OCI-LY3 (cell line): ENCODE data around the gene MYH10.

Experiments used
- H2AFZ ChIP-seq: fragments of 200-600, 300-600 bp; shearing (Covaris generic); 2 replicates; pipeline ENCODE4 v1.6.0; 2014; ENCODE audit warnings: antibody characterized with exemption, low read depth, low read length
- H3K27ac ChIP-seq: fragments of 200-600, 300-600 bp; sonication (generic); 2 replicates; pipeline ENCODE4 v1.5.1; 2014; ENCODE audit warnings: mild to moderate bottlenecking, low read length, moderate library complexity, mixed read lengths
- H3K27me3 ChIP-seq: fragments of 200-600, 300-600 bp; sonication (generic); 2 replicates; pipeline ENCODE4 v1.6.1; 2014; ENCODE audit warnings: low read depth, low read length, mixed read lengths
- H3K36me3 ChIP-seq: fragments of 200-600, 300-600 bp; sonication (generic); replicated peaks from 2 replicates; pipeline ENCODE3; 2014; ENCODE audit warnings: low read depth, low read length, mixed read lengths
- H3K4me1 ChIP-seq: fragments of 300-600, 200-600 bp; sonication (generic); 2 replicates; pipeline ENCODE4 v1.6.1; 2014; ENCODE audit warnings: low read length, mixed read lengths
- H3K4me2 ChIP-seq: fragments of 200-600, 300-600 bp; sonication (generic); 2 replicates; pipeline ENCODE4 v1.6.1; 2014; ENCODE audit warnings: low read length, mixed read lengths
- H3K4me3 ChIP-seq: fragments of 300-600, 200-600 bp; sonication (generic); 2 replicates; pipeline ENCODE4 v1.5.1; 2014; ENCODE audit warnings: antibody characterized with exemption, mild to moderate bottlenecking, low read length, moderate library complexity
- H3K79me2 ChIP-seq: fragments of 300-600, 200-600 bp; shearing (Covaris generic); 2 replicates; pipeline ENCODE4 v1.6.1; 2014; ENCODE audit warnings: mild to moderate bottlenecking, low read length, mixed read lengths
- H3K9ac ChIP-seq: fragments of 300-600, 200-600 bp; shearing (Covaris generic); 2 replicates; pipeline ENCODE4 v1.6.0; 2014; ENCODE audit warnings: mild to moderate bottlenecking, low read length, moderate library complexity
- H3K9me3 ChIP-seq: fragments of 200-600, 300-600 bp; shearing (Covaris generic); 2 replicates; pipeline ENCODE4 v1.6.1; 2014; ENCODE audit warnings: low read length, mixed read lengths; ENCODE audit not compliant: insufficient read depth
- H4K20me1 ChIP-seq: fragments of 200-600, 300-600 bp; sonication (generic); 2 replicates; pipeline ENCODE4 v1.6.1; 2016; ENCODE audit warnings: low read length, mixed read lengths; ENCODE audit not compliant: insufficient read depth
- EZH2phosphoT487 ChIP-seq: fragments of 200-600 bp; shearing (Covaris generic); IDR thresholded peaks from 2 replicates; pipeline ENCODE4 v1.6.1; 2018; ENCODE audit warnings: antibody characterized with exemption, mixed run types, low read depth
- TF ChIP-seq, protein P1 (sequence below): fragments of 200-600, 300-600 bp; sonication (generic); IDR thresholded peaks from 2 replicates; pipeline ENCODE4 v1.5.1; 2014; ENCODE audit warnings: antibody characterized with exemption, low read length, low read depth

The MYH10 gene

DNA sequence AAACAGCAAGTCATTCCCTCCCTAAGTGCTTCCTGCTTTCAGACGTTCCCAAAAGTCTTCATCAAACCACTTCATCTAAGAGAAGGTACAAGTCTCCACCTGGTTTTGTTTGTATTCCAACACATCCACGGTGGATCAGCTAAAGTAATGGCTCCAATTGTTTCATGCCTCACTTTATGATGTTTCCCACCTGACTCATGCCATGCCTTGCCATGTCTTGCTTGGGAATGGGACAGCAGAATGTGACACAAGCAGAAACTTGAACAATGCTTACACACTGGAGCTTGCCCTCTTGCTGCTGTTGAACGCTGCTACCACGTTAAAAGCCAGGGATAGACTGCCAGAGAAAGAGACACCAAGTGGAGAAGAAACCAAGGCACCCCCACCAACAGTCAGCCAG, 43.8 kb downstream of the MYH10 start:
- Histone ChIP-seq H3K4me2 (no peak overlapping the region), H3K36me3 (no peaks in the 10 kb centered on the region), H3K9me3 (no peaks in the 10 kb centered on the region), H3K9ac (no peak overlapping the region), H2AFZ (no peak overlapping the region), H3K79me2 (no peaks in the 10 kb centered on the region), H4K20me1 (no peaks in the 10 kb centered on the region), H3K4me3 (no peak overlapping the region), H3K4me1 (peaks cover 12% of the 10 kb centered on the region), H3K27me3 (no peaks in the 10 kb centered on the region), H3K27ac (no peak overlapping the region)
- TF ChIP-seq EZH2phosphoT487 = no peak
- TF ChIP-seq, protein P1, sequence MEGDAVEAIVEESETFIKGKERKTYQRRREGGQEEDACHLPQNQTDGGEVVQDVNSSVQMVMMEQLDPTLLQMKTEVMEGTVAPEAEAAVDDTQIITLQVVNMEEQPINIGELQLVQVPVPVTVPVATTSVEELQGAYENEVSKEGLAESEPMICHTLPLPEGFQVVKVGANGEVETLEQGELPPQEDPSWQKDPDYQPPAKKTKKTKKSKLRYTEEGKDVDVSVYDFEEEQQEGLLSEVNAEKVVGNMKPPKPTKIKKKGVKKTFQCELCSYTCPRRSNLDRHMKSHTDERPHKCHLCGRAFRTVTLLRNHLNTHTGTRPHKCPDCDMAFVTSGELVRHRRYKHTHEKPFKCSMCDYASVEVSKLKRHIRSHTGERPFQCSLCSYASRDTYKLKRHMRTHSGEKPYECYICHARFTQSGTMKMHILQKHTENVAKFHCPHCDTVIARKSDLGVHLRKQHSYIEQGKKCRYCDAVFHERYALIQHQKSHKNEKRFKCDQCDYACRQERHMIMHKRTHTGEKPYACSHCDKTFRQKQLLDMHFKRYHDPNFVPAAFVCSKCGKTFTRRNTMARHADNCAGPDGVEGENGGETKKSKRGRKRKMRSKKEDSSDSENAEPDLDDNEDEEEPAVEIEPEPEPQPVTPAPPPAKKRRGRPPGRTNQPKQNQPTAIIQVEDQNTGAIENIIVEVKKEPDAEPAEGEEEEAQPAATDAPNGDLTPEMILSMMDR = no peak

- no peak overlapping the region for H3K27ac ChIP-seq
- H3K4me3 ChIP-seq = no peak overlapping the region
- no peak overlapping the region for H3K4me2 ChIP-seq
- H3K36me3 ChIP-seq = no peaks in the 10 kb centered on the region
- TF ChIP-seq, protein P1 = no peak
- no peak for TF ChIP-seq EZH2phosphoT487
- no peaks in the 10 kb centered on the region for H3K27me3 ChIP-seq
- H4K20me1 ChIP-seq = no peaks in the 10 kb centered on the region
- H2AFZ ChIP-seq = no peak overlapping the region
- H3K9ac ChIP-seq = no peak overlapping the region
- H3K4me1 ChIP-seq = peaks cover 21% of the 10 kb centered on the region
- H3K9me3 ChIP-seq = no peaks in the 10 kb centered on the region
- H3K79me2 ChIP-seq = no peaks in the 10 kb centered on the region
These were observed 44.6 kb downstream of the MYH10 start for GRCh38 chr17:8585911-8586310.

GRCh38 chr17:8583954-8584353, 46.6 kb downstream of the MYH10 start:
- Histone ChIP-seq H3K79me2 (no peaks in the 10 kb centered on the region), H3K27ac (no peak overlapping the region), H3K4me1 (peaks cover 22% of the 10 kb centered on the region), H4K20me1 (no peaks in the 10 kb centered on the region), H3K9ac (no peak overlapping the region), H3K27me3 (no peaks in the 10 kb centered on the region), H3K4me3 (no peak overlapping the region), H3K4me2 (no peak overlapping the region), H3K36me3 (no peaks in the 10 kb centered on the region), H3K9me3 (no peaks in the 10 kb centered on the region), H2AFZ (no peak overlapping the region)
- TF ChIP-seq EZH2phosphoT487 = no peak
- TF ChIP-seq, protein P1 = no peak

GRCh38 chr17:8580952-8581658, 49.4 kb downstream of the MYH10 start:
- Histone ChIP-seq H3K9ac (no peak overlapping the region), H3K36me3 (no peaks in the 10 kb centered on the region), H3K27me3 (no peaks in the 10 kb centered on the region), H2AFZ (no peak overlapping the region), H3K9me3 (no peaks in the 10 kb centered on the region), H3K4me1 (peaks cover 31% of the 10 kb centered on the region), H3K4me3 (no peak overlapping the region), H3K27ac (no peak overlapping the region), H4K20me1 (no peaks in the 10 kb centered on the region), H3K79me2 (no peaks in the 10 kb centered on the region), H3K4me2 (no peak overlapping the region; the same call in 1 of the 2 replicates)
- TF ChIP-seq, protein P1 = no peak
- TF ChIP-seq EZH2phosphoT487 = no peak
